ENCODE data around the gene NKPD1. TPM values are rescaled to one million over a fixed set of nuclear protein-coding genes. Genes with fewer than 3 reads are reported as not detected.

NKPD1 gene
- total and polyA plus RNA-seq, 2 donors (not counting 3 experiments of a cell fraction or from before 2014, with no cell fraction given), result 0.04 TPM; not detected in 1

DNA sequence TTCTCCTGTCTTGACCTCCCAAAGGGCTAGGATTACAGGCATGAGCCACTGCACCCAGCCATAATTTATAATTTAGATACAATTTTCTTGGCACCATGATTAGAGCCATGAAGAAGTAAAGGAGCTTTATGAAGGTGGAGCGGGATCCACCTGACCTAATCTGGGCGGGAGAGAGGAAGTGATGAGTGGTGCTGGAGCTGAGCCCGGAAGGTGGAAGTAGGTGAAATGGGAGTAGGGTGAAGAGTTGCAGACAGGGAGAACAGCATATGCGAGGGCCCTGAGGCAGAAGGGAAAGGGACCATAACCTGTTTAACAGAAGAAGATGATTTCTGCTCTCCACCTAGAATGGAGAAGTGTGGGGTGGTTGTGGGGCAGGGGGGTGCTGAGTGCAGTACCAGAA is 22.0 kb upstream of the NKPD1 start:
- no peak for TF ChIP-seq MYC (IDR thresholded peaks at IDR 0.05; ENCODE audit: low read depth, low read length)
- no peak for TF ChIP-seq POLR2AphosphoS5 (IDR thresholded peaks at IDR 0.05; ENCODE audit: insufficient read depth, low read depth, low read length)
- TF ChIP-seq EZH2 (IDR thresholded peaks at IDR 0.05; ENCODE audit: borderline replicate concordance, low read depth, low read length, severe bottlenecking), result no peak
- no peak for TF ChIP-seq POLR2A (IDR thresholded peaks at IDR 0.05; ENCODE audit: low read depth, low read length)
- no peak for TF ChIP-seq GATA2 (IDR thresholded peaks at IDR 0.05; ENCODE audit: insufficient read depth, insufficient read length, low read depth, low read length)
- TF ChIP-seq, protein P1, sequence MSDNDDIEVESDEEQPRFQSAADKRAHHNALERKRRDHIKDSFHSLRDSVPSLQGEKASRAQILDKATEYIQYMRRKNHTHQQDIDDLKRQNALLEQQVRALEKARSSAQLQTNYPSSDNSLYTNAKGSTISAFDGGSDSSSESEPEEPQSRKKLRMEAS (IDR thresholded peaks at IDR 0.05; ENCODE audit: insufficient read depth, insufficient read length), result no peak
- TF ChIP-seq FOS (IDR thresholded peaks at IDR 0.05; ENCODE audit: borderline replicate concordance, insufficient read depth, low read length), result no peak
- TF ChIP-seq, protein P2, sequence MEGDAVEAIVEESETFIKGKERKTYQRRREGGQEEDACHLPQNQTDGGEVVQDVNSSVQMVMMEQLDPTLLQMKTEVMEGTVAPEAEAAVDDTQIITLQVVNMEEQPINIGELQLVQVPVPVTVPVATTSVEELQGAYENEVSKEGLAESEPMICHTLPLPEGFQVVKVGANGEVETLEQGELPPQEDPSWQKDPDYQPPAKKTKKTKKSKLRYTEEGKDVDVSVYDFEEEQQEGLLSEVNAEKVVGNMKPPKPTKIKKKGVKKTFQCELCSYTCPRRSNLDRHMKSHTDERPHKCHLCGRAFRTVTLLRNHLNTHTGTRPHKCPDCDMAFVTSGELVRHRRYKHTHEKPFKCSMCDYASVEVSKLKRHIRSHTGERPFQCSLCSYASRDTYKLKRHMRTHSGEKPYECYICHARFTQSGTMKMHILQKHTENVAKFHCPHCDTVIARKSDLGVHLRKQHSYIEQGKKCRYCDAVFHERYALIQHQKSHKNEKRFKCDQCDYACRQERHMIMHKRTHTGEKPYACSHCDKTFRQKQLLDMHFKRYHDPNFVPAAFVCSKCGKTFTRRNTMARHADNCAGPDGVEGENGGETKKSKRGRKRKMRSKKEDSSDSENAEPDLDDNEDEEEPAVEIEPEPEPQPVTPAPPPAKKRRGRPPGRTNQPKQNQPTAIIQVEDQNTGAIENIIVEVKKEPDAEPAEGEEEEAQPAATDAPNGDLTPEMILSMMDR (IDR thresholded peaks at IDR 0.05; ENCODE audit: extremely low read depth in 1 of 2, insufficient read depth in 1 of 2, low read depth in 1 of 2, low read length in 2 of 2), result no peak
- no peak for TF ChIP-seq JUN (IDR thresholded peaks at IDR 0.05; ENCODE audit: borderline replicate concordance, insufficient read depth, insufficient read length, low read depth)
- Histone ChIP-seq H3K4me3 (replicated peaks in 1 of 3; ENCODE audit: insufficient read depth in 1 of 3, low read depth in 1 of 3, low read length in 3 of 3) (no peak overlapping the region), H3K27ac (ENCODE audit: insufficient read depth, low read depth, low read length) (no peak overlapping the region), H3K9ac (replicated peaks; ENCODE audit: extremely low read depth, insufficient read depth, low read length) (no peak overlapping the region), H3K9me1 (replicated peaks; ENCODE audit: control insufficient read depth, extremely low read depth, insufficient read depth, low read length) (no peaks in the 10 kb centered on the region), H3K4me2 (ENCODE audit: insufficient read depth, low read length) (no peak overlapping the region), H3K9me3 (replicated peaks; ENCODE audit: control insufficient read depth, insufficient read depth, low read length) (no peaks in the 10 kb centered on the region), H3K4me1 (ENCODE audit: control insufficient read depth, extremely low read depth, insufficient read depth, low read length) (peaks cover 9% of the 10 kb centered on the region), H3K36me3 (ENCODE audit: control insufficient read depth in 2 of 2, extremely low read depth in 1 of 2, insufficient read depth in 2 of 2, low read length in 2 of 2) (no peaks in the 10 kb centered on the region), H4K20me1 (replicated peaks; ENCODE audit: control insufficient read depth, extremely low read depth, insufficient read depth, low read length) (no peaks in the 10 kb centered on the region), H2AFZ (ENCODE audit: low read depth, low read length) (no peak overlapping the region), H3K79me2 (ENCODE audit: control insufficient read depth, insufficient read depth, low read length) (peaks cover 11% of the 10 kb centered on the region), H3K27me3 (ENCODE audit: control insufficient read depth in 2 of 2, insufficient read depth in 2 of 2, low read length in 2 of 2) (no peaks in the 10 kb centered on the region)
- POLR2A ChIA-PET, result no interaction called here
- FAIRE-seq, result no peak
- intact Hi-C loops (cut with micrococcal nuclease) (no loop called here), dilution Hi-C loops (cut with MboI; ENCODE audit: extremely low pct_ligation_motif_present, low sequenced_read_pairs) (no loop called here)
- no TSS peak for BruUV-seq (replicated peaks)
- DNase-seq (ENCODE audit: low read depth, low spot score), result no peak
- CTCF ChIA-PET, result interaction anchor here (0.6 to 1.3 kb wide), 3 partner anchors 15 to 257 kb away, joined by 3 to 4 read pairs (median 3); no protein-coding TSS in a partner anchor

Data from endothelial cell of umbilical vein (primary cell).